IMR-90 (cell line): Measurements from ENCODE around the gene ENAH.

Source experiments
- CEBPB ChIP-seq: IDR thresholded peaks from 2 replicates; pipeline ENCODE4 v1.6.1; 2012; ENCODE audit warnings: low read depth, low read length, improper control_type of control experiment
- CHD1 ChIP-seq: IDR thresholded peaks from 2 replicates; pipeline ENCODE4 v1.6.1; 2012; ENCODE audit warnings: low read depth, low read length, improper control_type of control experiment
- CTCF ChIP-seq: conservative IDR thresholded peaks from 2 replicates; pipeline ENCODE4 v1.5.1; 2012; ENCODE audit warnings: mild to moderate bottlenecking, low read depth, low read length, improper control_type of control experiment
- ELK1 ChIP-seq: fragments of 150-350 bp; IDR thresholded peaks from 2 replicates; pipeline ENCODE4 v1.6.1; 2016; ENCODE audit warnings: low read depth, mild to moderate bottlenecking, low read length, moderate library complexity, borderline replicate concordance
- FOS ChIP-seq: fragments of 150-350 bp; IDR thresholded peaks from 2 replicates; pipeline ENCODE4 v1.6.1; 2016; ENCODE audit warnings: low read depth, low read length
- MXI1 ChIP-seq: IDR thresholded peaks from 2 replicates; pipeline ENCODE4 v1.6.1; 2012; ENCODE audit warnings: low read depth, mild to moderate bottlenecking, low read length, moderate library complexity, borderline replicate concordance
- POLR2A ChIP-seq: IDR thresholded peaks from 2 replicates; pipeline ENCODE4 v1.6.1; 2012; ENCODE audit warnings: mild to moderate bottlenecking, low read depth, low read length
- RAD21 ChIP-seq: IDR thresholded peaks from 2 replicates; pipeline ENCODE4 v1.6.1; 2012; ENCODE audit warnings: low read length, improper control_type of control experiment
- RCOR1 ChIP-seq: IDR thresholded peaks from 2 replicates; pipeline ENCODE4 v1.6.1; 2012; ENCODE audit warnings: mild to moderate bottlenecking, low read length, improper control_type of control experiment; ENCODE audit not compliant: insufficient replicate concordance
- RFX5 ChIP-seq: IDR thresholded peaks from 2 replicates; pipeline ENCODE4 v1.8.0; 2012; ENCODE audit warnings: low read depth, mild to moderate bottlenecking, low read length, moderate library complexity

GRCh38 chr1:225595452-225595851, 57.5 kb downstream of the ENAH start:
- TF ChIP-seq RCOR1 (no peak), CTCF (no peak), ELK1 (no peak), RFX5 (no peak), POLR2A (no peak), MXI1 (no peak), CHD1 (no peak), RAD21 (no peak), FOS (no peak), CEBPB (no peak)
